ENCODE results near the gene PCDHGA9. TPM values are rescaled to one million over a fixed set of nuclear protein-coding genes. Genes with fewer than 3 reads are reported as not detected.

PCDHGA9 gene
- total RNA-seq, 1 donor from 2014 or later: 1.8 TPM

GRCh38 chr5:141430332-141431113 lies 27.9 kb downstream of the PCDHGA9 start, which contains the start of gene PCDHGA12:
TSS of gene PCDHGA12 (plus strand) at chr5:141430507. CDS start at chr5:141430760, 253 bp downstream.

Other genes with a start within 250 kb of the PCDHGA9 start
- gene PCDHB7, start 230.1 kb upstream of the PCDHGA9 start, total RNA-seq: not detected in 2 replicates
- 0.07 TPM in 1 of 2 replicates, not detected in the other for gene PCDHB8, start 225.0 kb upstream of the PCDHGA9 start, total RNA-seq
- 0.07 and 0.14 TPM in 2 replicates for gene PCDHB16, start 220.4 kb upstream of the PCDHGA9 start, total RNA-seq
- 0.07 TPM in 1 of 2 replicates, not detected in the other for gene PCDHB9, start 215.6 kb upstream of the PCDHGA9 start, total RNA-seq
- 0.05 and 0.21 TPM in 2 replicates for gene PCDHB10, start 210.4 kb upstream of the PCDHGA9 start, total RNA-seq
- gene PCDHB11, start 203.2 kb upstream of the PCDHGA9 start, total RNA-seq: 0.09 TPM in 1 of 2 replicates, not detected in the other
- 0.05 and 0.07 TPM in 2 replicates for gene PCDHB12, start 194.1 kb upstream of the PCDHGA9 start, total RNA-seq
- 0.09 and 0.14 TPM in 2 replicates for gene PCDHB13, start 188.9 kb upstream of the PCDHGA9 start, total RNA-seq
- gene PCDHB14, start 179.4 kb upstream of the PCDHGA9 start, total RNA-seq: 0.21 and 0.65 TPM in 2 replicates
- 0.07 and 0.28 TPM in 2 replicates for gene PCDHB15, start 157.4 kb upstream of the PCDHGA9 start, total RNA-seq
- gene SLC25A2, start 98.7 kb upstream of the PCDHGA9 start, total RNA-seq: not detected in 2 replicates
- 28.8 and 30.0 TPM in 2 replicates for gene TAF7, start 82.0 kb upstream of the PCDHGA9 start, total RNA-seq
- gene PCDHGA1, start 72.3 kb upstream of the PCDHGA9 start, total RNA-seq: 0.28 TPM in 1 of 2 replicates, not detected in the other
- 0.42 and 0.79 TPM in 2 replicates for gene PCDHGA2, start 64.0 kb upstream of the PCDHGA9 start, total RNA-seq
- gene PCDHGA3, start 58.9 kb upstream of the PCDHGA9 start, total RNA-seq: 0.14 and 0.21 TPM in 2 replicates
- gene PCDHGB1, start 52.7 kb upstream of the PCDHGA9 start, total RNA-seq: 0.07 TPM in 1 of 2 replicates, not detected in the other
- 0.23 and 0.63 TPM in 2 replicates for gene PCDHGA4, start 47.8 kb upstream of the PCDHGA9 start, total RNA-seq
- 0.42 TPM in 1 of 2 replicates, not detected in the other for gene PCDHGB2, start 42.8 kb upstream of the PCDHGA9 start, total RNA-seq
- gene PCDHGA5, start 38.6 kb upstream of the PCDHGA9 start, total RNA-seq: 0.05 and 0.07 TPM in 2 replicates
- 0.35 and 0.46 TPM in 2 replicates for gene PCDHGB3, start 32.5 kb upstream of the PCDHGA9 start, total RNA-seq
- gene PCDHGA6, start 28.9 kb upstream of the PCDHGA9 start, total RNA-seq: 0.37 and 0.63 TPM in 2 replicates
- 0.92 and 1.2 TPM in 2 replicates for gene PCDHGA7, start 20.0 kb upstream of the PCDHGA9 start, total RNA-seq
- gene PCDHGB4, start 15.1 kb upstream of the PCDHGA9 start, total RNA-seq: 2.2 and 3.0 TPM in 2 replicates
- 0.35 and 0.51 TPM in 2 replicates for gene PCDHGA8, start 10.1 kb upstream of the PCDHGA9 start, total RNA-seq
- gene PCDHGB5, start 4.8 kb upstream of the PCDHGA9 start, total RNA-seq: 6.1 and 7.2 TPM in 2 replicates
- gene PCDHGB6, start 5.2 kb downstream of the PCDHGA9 start, total RNA-seq: 1.1 and 1.5 TPM in 2 replicates
- 4.7 and 6.2 TPM in 2 replicates for gene PCDHGA10, start 10.2 kb downstream of the PCDHGA9 start, total RNA-seq
- 3.2 and 4.1 TPM in 2 replicates for gene PCDHGB7, start 14.9 kb downstream of the PCDHGA9 start, total RNA-seq
- gene PCDHGA11, start 18.3 kb downstream of the PCDHGA9 start, total RNA-seq: 3.3 and 5.2 TPM in 2 replicates
- 4.7 and 5.6 TPM in 2 replicates for gene PCDHGA12, start 27.7 kb downstream of the PCDHGA9 start, total RNA-seq
- gene PCDHGC3, start 73.2 kb downstream of the PCDHGA9 start, total RNA-seq: 21.0 and 27.2 TPM in 2 replicates
- gene PCDHGC4, start 82.3 kb downstream of the PCDHGA9 start, total RNA-seq: 0.05 and 0.21 TPM in 2 replicates
- 0.79 and 1.1 TPM in 2 replicates for gene PCDHGC5, start 86.3 kb downstream of the PCDHGA9 start, total RNA-seq
- gene DIAPH1, start 216.2 kb downstream of the PCDHGA9 start, total RNA-seq: 91.6 and 106 TPM in 2 replicates
- gene HDAC3, start 234.1 kb downstream of the PCDHGA9 start, total RNA-seq: 66.1 and 66.9 TPM in 2 replicates
- 9.4 and 12.3 TPM in 2 replicates for gene RELL2, start 234.2 kb downstream of the PCDHGA9 start, total RNA-seq
- gene FCHSD1, start 248.6 kb downstream of the PCDHGA9 start, total RNA-seq: 12.3 and 20.4 TPM in 2 replicates